GM21360 (cell line): ENCODE measurements around the gene SKP1.

Experiments
- ATAC-seq: cut with Tn5 transposase; IDR thresholded peaks from one replicate; pipeline ENCODE4 v1.9.1; 2021; ENCODE audit warnings: mild to moderate bottlenecking, moderate library complexity; ENCODE audit not compliant: unreplicated experiment

The SKP1 gene

DNA sequence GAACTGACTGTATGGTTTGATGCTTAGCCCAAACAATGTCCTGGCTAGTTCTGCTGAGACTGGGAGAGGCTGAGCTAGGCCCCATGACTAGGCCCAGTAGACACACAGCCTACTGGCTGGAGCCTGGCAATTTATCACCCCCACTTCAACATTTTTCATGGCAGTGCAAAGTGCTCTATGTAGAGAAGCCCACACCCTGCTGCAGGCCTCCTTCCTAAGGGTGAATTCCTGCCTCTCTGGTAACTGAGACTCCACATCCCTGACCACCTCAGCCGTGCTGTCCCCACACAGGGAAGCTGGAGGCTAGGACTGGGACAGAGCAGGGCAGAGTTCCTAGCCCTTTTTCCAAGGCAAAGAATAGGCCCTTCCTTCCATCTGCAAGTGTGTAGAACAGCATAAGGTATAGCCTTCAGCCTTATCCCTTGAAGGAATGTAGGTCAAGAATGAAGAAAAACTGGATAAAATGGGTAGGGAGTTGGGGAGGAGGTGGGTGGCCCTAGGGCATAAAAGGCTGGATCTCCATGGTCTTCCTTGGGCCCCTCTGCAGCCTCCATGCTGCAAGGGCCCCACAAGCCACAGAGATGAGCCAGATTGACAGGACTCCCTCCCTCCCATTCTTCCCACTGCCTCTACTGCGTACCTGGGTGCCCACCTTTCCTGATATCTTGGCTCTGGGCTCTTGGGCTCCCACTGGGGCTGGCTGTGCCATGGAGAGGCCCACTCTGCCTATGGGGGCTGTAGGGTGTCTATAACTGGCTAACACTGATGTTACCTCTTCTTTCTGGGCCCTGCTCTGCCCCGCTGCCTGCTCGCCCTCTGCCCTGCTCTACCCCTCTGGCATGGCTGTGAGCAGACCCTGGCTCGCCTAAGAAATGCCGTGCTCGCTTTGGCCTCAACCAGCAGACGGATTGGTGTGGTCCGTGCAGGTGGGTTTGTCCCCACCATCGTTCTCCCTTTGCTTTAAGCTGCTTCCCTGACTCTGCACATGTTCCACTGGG is 32.5 kb downstream of the SKP1 start:
- ATAC-seq = no peak

DNA sequence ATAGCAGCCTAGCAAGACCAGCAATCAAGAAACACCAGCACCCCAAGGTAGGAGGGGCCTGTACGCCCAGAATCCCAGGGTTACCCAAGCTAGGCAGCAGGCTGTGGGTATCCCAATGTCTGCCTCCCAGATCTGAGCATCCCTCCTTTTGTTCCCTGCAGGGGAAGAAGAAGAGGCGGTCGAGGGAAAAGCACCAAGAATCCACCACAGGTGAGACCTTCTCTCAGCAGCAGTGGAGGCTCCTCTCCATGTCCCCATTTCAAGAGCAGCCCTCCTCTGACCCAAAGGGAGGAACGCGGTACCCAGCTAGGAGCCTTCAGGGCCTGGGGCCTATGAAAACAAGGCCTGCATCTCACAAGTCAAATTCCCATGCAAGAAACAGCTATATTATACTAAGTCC is 33.3 kb downstream of the SKP1 start:
- ATAC-seq = no peak

DNA sequence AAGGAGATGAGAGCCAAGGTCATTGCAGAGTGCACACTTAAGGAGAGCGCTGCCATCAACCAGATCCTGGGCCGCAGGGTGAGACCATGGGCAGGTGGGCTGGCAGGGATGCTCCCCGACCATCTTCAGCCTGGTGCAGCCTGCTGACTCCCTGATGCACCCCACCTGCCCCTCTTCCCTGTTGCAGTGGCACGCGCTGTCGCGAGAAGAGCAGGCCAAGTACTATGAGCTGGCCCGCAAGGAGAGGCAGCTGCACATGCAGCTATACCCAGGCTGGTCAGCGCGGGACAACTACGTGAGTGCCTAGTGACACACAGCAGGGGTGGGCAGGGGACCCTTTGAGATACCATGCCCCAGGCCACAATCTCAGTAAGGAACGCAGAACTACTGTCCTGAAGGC is 33.9 kb downstream of the SKP1 start:
- ATAC-seq = no peak

DNA sequence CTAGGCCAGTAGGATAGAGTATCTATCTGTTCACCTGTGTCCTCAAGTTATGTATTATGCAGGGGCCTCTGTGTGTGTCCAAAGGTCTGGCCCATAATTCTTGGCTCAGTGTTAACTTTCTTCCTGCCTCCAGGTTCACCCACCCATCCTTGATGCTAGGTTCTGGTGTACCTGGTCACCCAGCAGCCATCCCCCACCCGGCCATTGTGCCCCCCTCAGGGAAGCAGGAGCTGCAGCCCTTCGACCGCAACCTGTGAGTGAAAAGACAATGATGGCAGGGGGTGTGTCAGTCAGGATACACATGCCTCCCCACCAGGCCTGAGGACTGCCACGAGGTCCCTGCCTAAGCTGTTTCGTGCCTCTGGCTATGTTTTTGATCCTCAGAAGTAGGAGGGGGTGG is 34.7 kb downstream of the SKP1 start:
- no peak for ATAC-seq

DNA sequence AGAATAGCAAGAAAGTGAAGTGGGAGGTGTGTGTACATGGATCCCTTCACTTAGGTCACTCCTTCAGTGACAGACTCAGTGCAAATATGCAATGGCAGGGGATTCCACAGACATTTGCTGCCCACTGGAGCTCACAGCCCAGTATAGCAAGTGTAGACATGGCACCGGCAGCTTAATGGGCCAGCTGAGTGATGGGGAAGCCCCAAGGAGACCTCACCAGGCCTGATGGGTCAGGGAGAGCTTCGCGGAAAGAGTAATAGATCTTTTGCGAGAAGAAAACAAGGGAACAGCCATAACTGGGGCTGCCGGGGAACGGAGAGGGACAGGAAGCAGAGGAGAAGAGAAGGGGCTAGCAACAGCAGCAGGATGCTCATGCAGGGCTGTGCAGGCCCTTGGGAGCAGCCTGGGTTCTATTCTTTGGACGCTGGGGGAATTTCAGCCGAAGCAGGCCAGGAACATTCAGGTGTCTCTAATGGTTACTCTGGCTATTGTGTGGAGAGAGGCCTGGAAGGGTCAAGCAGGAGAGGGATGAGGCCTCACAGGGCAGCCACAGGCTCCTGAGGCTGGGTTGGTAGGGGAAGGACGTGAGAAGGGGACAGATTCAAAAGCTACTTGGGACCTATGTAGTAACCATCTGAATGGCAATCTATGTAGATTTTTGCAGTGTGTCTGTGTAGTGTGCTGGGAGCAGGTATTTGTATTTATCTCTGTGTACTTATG is 35.3 kb downstream of the SKP1 start:
- ATAC-seq = no peak

DNA sequence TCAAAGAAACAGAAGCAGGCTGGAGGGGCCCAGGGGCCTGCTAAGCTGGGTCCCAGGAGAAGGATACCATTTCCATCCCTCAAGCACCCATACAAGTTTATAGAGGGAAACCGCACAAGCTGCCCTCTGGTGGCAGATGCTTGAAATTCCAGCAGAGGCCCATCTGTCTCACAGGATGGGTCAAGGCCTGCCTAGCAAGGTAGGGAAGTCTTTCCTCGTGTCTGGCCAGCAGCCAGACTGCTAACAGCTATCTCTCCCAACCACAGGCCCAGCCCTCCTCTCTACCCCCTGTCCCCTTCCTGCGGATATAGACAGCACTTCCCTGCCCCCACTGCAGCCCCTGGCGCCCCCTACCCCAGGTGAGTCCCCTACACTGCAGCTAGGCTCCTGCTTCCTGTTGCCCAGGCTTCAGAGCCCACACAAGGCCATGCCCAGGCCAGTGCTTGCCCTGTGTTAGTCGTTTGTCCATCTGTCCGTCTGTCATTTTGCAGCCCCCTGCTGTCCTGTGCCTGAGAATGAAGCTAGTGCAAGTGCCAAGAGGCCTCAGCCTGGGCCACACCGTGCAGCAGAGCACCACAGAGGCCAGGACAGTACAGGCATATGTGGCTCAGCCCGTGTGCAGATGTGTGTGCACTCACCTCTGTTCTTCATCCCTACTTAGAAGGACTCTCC is 36.1 kb downstream of the SKP1 start:
- ATAC-seq = no peak

DNA sequence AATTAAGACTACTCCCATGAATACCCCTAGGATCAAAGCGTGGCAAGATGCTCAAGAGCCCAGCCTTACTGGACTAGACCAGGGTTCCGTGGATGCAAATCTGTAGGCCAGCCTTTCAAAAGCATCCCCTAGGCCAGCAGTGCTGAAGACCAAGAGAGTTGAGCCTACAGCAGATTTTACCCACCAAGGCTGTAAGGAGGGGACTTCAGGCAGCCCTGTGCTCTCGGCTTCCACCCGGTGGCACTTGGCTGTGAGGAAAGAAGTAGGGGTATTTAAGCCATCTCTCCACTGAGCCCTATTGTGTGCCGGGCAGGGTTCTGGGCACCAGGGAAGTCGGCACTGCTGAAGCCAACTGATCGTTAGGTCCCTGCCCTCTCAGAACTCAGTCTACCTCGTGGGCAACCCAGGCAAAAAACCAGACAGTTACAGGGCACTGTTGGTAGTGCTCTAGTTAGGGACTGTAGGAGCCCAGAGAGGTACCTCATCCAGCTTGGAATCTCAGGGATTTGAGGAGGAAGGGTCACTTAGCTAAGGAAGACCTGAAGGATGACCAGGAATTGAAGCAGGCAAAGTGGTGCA is 36.8 kb downstream of the SKP1 start:
- ATAC-seq = no peak

DNA sequence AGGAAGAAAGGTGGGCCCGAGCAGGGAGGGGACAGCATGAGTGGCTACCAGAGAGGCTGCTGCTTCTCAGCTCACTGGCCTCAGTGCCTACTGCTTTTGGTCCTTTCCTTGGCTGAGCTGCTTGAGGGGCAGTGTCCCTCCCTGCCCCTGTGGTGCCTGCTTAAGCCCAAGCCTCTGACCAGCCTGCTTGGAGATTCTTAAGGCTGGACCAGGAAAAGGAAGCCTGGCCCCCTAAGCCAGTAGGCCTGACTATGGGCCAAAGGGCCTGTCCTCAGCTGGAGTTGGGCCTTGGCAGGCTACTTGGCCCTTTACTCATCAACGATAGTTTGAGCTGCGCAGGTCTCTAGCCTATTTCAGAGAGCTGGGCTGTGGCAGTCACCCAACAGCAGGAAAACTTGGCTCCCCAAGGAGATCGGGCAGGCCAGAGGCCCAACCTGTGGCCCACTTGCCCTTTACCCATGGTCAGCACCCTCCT is 37.3 kb downstream of the SKP1 start:
- ATAC-seq = no peak

DNA sequence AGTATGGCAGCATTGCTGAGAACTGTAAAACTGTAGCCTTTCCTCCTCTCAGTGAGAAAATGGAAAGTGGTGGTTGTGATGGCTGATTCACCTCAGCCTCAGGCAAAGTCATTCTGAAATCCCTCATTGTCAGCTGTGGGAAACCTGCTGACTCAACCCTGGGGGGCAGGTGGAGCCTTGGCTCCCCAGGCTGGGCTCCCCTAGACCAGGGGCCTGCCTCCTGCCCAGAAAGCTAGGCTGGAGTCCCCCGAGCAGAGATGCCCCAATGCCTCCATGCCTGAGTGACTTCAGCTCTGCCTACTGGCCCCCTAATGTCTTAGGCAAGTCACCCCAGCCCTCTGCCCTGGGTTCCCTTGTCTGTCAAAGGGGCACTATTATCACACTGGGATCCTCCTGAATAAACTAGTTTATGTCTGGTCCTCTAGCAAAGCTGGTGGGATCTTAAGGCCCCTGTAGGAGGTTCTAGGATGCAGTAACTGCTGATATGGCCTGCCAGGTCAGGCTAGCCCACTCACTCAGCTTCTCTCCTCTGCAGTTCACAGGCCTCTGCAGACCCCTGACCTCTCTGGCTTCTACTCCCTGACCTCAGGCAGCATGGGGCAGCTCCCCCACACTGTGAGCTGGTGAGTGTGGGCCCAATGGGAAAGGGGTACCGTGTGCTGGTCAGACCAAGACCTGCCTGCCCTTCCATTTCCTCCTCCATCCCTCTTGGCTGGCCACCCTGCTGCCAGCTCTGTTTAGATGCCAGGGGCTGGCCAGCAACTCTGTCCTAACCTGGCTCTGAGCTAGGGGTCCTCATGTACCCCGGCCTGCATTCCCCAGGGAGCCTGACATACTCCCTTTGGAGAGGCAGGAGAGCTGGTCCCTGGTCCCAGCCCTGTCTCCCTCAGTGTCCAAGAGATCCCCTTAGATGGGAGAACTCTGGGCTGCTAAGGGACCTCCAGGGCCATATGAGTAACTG is 38.1 kb downstream of the SKP1 start:
- peak; percentile 62 for ATAC-seq

DNA sequence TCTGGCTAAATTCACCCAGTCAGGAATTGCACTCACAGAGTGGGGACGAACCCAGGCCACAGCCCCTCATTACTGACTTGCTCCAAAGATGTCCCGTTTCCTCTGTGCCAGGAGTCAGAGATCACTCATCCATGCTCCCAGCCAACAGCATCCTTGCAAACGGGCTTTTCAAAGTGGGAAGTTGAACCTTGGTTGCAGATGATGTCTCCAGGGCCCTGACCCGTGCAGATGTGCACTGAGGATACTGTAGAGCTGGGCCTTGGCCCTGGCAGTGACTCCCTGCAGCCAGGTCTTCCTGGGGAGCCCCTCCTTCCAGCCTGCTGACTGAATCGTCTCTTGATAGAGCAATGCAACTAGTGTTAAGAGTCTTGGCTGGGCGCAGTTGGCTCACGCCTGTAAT is 40.0 kb downstream of the SKP1 start:
- no peak for ATAC-seq

DNA sequence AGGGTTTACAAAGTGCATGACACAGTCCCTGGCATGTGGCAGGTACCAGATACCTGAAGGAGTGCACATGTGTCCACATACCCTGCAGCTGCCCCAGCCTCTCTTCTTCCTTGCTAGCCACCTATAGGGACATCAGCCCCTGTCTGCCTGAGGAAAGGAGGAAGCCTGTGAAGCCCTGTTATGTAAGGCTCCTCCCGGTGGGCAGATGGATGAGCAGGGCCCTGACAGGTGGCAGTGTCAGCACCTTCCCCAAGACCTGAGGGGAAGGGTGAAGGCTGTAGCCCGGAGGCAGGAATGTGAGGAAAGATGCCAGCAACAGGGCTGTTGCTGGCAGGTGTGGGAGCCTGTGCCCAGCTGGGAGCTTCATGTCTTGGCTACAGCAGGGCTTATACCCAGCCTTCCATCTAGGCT is 40.5 kb downstream of the SKP1 start:
- no peak for ATAC-seq

DNA sequence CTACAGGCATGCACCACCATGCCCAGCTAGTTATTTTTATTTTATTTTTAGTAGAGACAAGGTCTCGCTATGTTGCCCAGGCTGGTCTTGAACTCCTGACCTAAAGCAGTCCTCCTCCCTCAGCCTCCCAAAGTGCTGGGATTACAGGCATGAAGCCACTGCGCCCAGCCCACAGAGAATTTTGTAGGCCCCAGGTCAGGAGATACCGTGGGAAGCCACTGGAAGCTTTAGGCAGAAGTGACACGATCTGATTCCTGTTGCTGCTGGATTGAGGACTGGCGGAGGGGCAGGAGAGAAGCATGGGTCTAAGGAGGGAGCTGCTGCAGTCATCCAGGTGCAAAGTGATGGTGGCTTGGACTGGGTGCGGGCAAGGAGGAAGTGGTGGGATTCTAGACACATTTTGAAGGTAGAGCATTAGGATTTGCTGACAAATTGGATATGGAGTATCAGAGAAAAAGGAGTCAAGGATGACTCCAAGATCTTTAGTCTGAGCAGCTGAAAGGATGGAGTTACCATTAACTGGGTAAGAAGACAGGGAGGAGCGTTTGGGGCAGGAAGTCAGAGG is 41.6 kb downstream of the SKP1 start:
- no peak for ATAC-seq

DNA sequence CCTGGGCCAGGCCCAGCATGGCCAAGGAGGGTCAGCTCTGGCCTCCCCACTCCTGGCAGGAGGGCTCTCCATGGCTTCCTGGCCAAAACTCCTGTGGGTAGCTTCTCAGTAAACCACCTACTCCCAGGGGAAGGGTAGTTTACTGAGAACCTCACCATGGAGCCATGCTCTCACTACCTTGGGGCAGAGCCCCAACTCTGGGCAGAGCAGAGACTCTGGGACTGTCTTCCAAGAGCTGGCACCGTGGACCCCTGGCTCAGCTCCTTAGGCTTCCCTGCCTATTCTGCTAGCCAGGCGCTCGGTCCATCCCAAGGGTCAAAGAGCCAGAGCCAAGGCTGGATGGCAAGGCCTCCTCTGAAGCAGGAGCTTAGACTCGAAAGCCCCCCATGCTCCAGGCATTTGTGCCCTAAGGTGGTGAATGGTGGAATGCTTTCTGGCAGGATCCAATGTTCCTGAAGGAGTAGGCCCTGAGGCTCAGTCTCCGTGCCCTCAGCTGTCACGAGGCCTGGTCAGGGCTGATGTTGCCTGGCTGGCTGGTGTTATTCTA is 42.7 kb downstream of the SKP1 start:
- no peak for ATAC-seq

DNA sequence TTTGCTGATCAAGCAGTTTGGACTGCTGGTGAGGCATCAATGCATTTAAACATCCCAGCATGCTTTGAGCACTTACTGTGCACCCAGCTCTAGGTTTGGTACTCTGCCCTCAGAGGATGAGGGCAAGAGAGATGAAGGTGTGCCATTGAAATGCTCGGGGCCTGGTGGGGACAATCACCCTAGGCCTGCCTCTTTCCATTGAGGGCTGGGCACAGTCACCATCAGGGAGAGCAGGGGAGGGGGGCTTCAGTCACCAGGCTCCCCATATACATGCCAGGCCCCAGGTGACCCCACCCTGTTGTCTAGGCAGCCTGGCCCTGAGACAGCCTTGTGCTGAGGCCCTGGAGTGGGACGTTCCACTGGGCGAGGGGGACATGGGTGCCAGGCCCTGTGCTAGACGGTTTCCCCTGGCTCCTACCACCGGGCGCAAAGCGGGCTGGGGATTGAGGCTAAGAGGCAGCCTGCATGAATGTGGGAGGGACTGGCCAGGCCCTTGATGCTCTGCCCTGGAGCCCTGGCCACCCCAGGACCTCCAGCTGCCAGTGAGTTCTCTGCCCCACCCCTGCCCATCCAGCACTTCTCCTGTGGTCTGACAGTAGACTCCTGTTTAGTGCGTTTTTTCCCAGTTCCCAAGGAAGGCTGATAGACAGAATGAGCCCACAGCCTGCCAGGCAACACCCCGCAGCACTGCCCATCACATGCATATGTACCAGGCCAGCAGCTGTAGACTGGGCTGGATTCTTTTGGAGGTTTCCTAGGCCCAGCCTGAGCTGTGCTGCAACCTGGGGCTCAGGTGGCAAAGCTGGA is 43.4 kb downstream of the SKP1 start:
- ATAC-seq = no peak

DNA sequence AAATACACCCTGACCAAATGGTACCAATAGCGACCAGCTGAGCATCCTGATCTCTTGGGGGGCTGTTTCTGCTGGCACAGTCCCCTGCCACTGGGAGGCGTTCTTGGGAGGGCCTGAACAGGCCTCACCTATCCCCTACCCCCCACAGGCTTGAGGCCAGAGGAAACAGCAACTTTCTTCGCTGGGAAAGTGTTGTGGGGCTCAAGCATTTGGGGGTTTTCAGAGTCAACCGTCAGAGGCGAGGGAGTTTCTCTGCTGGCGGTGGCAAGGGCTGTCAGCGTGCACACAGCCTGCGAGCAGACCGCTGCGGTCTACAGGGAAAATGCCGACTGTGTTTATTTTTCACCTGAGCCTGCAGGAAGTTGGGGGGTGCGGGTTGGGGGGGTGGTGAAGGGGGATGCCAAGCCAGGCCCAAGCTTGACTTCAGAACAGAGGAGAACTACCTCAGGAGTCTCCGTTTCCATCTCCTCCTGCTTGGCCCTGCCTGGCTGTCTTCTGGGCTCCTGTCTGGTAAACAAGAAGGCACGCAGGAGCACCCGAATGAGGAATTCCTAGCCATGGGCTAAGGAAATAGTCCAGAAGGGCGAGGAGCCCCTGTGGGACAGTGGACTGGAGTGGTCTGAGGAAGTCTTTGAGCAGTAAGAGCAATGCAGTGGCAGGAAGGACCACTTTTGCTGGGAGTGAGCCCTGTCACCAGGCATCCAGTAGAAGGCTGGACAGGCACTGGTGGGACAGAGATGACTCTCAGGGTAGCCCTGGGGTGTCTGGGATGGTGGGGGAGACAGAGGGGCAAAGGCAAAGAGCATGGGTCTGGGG is 44.2 kb downstream of the SKP1 start:
- peak; percentile 58 for ATAC-seq

DNA sequence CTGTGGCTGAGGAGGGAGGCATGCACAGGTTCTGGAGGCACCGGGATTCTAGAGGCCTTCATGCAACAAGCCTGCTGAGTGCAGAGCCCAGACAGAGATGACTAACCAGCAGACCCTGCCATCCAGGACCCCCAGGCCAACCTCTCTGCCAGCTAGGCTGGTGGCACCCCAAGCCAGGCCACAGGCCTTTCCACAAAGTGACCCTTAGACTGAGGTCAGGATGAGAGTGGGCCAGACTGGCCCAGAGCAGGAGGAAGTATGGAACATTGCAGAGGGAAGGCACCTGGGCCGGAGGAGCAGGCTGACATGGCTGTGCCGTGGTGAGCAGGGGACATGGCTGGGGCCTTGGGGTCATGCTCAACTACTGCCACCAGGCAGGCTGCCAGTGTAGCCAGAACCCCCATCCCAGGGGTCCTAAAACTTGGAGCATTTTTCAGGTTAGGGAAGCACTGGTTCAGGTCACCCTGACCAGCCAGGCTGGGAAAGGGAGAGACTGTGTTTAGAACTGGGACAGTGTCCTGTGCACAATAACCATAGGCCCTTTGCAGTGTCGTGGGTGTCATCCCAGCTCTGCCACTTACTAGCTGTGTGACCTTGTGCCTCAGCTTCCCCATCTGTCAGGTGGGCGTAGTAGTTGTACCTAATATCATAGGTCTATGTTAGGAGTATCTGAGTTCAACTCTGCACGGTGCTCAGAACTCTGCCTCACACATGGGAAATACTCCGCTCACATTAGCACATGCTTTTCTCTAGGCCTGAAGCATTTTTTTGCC is 45.0 kb downstream of the SKP1 start:
- ATAC-seq = no peak

DNA sequence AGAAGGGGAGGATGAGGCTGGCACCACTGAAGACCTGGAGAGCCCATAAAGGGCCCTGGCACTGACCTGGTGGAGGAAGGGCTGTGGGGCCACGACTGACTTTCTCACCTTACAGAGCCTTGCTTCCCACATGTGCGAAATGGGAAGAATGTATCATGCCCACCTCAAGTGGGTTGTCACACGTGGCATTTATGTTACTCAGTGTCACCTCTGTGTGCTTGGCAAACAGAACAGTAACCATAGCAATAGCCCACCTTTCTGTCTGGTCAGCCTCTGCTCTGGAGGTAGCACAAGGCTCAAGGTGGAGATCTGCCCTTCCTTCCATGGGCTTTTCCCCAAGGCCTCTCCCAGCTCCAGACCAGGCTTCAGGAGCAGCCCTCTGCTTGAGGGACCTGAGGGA is 45.6 kb downstream of the SKP1 start:
- no peak for ATAC-seq
